ENCODE measurements around the gene HIGD2B.
"Not testable (repeated sequence)": the region's sequence is repeated elsewhere in the genome, so short reads cannot be mapped to it uniquely, and the experiment has no call there.

DNA sequence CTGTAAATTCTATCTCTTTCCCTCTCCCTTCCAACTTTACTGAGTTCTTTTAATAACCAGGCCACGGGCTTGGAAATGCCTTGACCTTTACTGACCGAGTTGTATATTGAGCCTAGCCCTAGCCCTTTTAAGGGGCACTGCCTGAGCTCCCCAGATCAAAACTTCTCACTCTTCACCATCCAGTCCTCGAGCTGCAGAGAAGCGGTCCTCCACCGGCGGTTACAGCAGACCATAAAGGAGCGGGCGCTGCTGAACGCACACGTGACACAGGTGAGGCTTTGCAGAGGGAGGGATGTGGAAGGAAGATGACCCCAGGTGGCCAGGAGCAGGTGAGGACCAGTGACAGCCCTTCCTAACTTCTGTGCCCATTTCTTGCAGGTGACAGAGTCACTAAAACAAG is 24.9 kb downstream of the HIGD2B start:
- not testable (repeated sequence) for TF ChIP-seq EZH2phosphoT487 (IDR thresholded peaks at IDR 0.05; ENCODE audit: insufficient read depth, low read depth); EZH2 (IDR thresholded peaks at IDR 0.05; ENCODE audit: insufficient read depth, poor library complexity, severe bottlenecking)

Measured in GM23248 (cell line).